ENCODE results near the gene SIRPG. TPM values are rescaled to one million over a fixed set of nuclear protein-coding genes. Genes with fewer than 3 reads are reported as not detected.
A peak's percentile ranks its signal among the peaks of the same experiment; 100 is the strongest.

SIRPG gene
- total and polyA plus RNA-seq, 2 of the 13 experiments (the other 11 are each of a cell fraction or from before 2014, with no cell fraction given), result not detected

DNA sequence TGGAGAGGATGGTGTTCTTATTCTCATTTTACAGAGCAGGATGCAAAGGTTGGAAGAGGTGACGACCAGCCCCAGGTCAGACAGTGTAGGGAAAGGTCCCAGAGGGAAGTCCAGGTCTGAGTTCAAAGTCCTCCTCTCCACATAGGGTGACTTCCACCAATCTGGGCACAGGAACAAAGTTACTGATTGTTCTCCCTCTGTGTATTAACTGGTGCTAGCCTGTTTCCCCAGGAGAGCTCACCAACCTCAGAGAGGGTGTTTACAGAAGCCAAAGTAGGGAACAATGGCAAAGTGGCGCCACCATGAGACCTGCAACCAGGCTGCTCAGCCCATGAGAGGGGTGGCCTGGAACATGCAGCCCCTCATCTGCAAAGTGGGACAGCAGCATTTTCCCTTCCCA is 21.0 kb downstream of the SIRPG start (continued):
- TF ChIP-seq, protein P1, sequence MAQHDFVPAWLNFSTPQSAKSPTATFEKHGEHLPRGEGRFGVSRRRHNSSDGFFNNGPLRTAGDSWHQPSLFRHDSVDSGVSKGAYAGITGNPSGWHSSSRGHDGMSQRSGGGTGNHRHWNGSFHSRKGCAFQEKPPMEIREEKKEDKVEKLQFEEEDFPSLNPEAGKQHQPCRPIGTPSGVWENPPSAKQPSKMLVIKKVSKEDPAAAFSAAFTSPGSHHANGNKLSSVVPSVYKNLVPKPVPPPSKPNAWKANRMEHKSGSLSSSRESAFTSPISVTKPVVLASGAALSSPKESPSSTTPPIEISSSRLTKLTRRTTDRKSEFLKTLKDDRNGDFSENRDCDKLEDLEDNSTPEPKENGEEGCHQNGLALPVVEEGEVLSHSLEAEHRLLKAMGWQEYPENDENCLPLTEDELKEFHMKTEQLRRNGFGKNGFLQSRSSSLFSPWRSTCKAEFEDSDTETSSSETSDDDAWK (CRISPR knock-in tag; IDR thresholded peaks at IDR 0.05), result no peak
- TF ChIP-seq ZFP36 (IDR thresholded peaks at IDR 0.05; ENCODE audit: borderline replicate concordance, low read depth, low read length, partially characterized antibody), result no peak
- no peak for TF ChIP-seq ZNF484 (CRISPR knock-in tag; IDR thresholded peaks at IDR 0.05; ENCODE audit: borderline replicate concordance, low read depth)
- TF ChIP-seq TBX2 (CRISPR knock-in tag; IDR thresholded peaks at IDR 0.05; ENCODE audit: borderline replicate concordance), result peak; percentile 55; the same call in 1 of the 2 replicates
- no peak; the same call in 1 of the 2 replicates for TF ChIP-seq ZFX (CRISPR knock-in tag; IDR thresholded peaks at IDR 0.05; ENCODE audit: low read depth)
- TF ChIP-seq ZNF431 (CRISPR knock-in tag; IDR thresholded peaks at IDR 0.05; ENCODE audit: borderline replicate concordance, low read depth), result peak; percentile 88; the same call in 1 of the 2 replicates
- no peak for TF ChIP-seq PRPF4 (IDR thresholded peaks at IDR 0.05; ENCODE audit: low read depth, low read length, poor library complexity, severe bottlenecking)
- no peak for TF ChIP-seq ZFP37 (CRISPR knock-in tag; IDR thresholded peaks at IDR 0.05; ENCODE audit: borderline replicate concordance)
- no peak for TF ChIP-seq TOPORS (CRISPR knock-in tag; IDR thresholded peaks at IDR 0.05)
- no peak; the same call in 1 of the 2 replicates for TF ChIP-seq DRAP1 (CRISPR knock-in tag; IDR thresholded peaks at IDR 0.05)
- no peak for TF ChIP-seq GTF3A (CRISPR knock-in tag; conservative IDR thresholded peaks at IDR 0.05)
- peak; percentile 59; the same call in 1 of the 2 replicates for TF ChIP-seq SPEN (CRISPR knock-in tag; IDR thresholded peaks at IDR 0.05; ENCODE audit: low read depth)
- no peak for TF ChIP-seq ZNF468 (CRISPR knock-in tag; IDR thresholded peaks at IDR 0.05)
- no peak for TF ChIP-seq CREB3 (CRISPR knock-in tag; IDR thresholded peaks at IDR 0.05)
- TF ChIP-seq ZNF234 (CRISPR knock-in tag; conservative IDR thresholded peaks at IDR 0.05), result no peak
- TF ChIP-seq, protein P2, sequence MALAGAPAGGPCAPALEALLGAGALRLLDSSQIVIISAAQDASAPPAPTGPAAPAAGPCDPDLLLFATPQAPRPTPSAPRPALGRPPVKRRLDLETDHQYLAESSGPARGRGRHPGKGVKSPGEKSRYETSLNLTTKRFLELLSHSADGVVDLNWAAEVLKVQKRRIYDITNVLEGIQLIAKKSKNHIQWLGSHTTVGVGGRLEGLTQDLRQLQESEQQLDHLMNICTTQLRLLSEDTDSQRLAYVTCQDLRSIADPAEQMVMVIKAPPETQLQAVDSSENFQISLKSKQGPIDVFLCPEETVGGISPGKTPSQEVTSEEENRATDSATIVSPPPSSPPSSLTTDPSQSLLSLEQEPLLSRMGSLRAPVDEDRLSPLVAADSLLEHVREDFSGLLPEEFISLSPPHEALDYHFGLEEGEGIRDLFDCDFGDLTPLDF (CRISPR knock-in tag; IDR thresholded peaks at IDR 0.05), result no peak
- no peak for TF ChIP-seq SCMH1 (CRISPR knock-in tag; IDR thresholded peaks at IDR 0.05; ENCODE audit: borderline replicate concordance)
- TF ChIP-seq, protein P3, sequence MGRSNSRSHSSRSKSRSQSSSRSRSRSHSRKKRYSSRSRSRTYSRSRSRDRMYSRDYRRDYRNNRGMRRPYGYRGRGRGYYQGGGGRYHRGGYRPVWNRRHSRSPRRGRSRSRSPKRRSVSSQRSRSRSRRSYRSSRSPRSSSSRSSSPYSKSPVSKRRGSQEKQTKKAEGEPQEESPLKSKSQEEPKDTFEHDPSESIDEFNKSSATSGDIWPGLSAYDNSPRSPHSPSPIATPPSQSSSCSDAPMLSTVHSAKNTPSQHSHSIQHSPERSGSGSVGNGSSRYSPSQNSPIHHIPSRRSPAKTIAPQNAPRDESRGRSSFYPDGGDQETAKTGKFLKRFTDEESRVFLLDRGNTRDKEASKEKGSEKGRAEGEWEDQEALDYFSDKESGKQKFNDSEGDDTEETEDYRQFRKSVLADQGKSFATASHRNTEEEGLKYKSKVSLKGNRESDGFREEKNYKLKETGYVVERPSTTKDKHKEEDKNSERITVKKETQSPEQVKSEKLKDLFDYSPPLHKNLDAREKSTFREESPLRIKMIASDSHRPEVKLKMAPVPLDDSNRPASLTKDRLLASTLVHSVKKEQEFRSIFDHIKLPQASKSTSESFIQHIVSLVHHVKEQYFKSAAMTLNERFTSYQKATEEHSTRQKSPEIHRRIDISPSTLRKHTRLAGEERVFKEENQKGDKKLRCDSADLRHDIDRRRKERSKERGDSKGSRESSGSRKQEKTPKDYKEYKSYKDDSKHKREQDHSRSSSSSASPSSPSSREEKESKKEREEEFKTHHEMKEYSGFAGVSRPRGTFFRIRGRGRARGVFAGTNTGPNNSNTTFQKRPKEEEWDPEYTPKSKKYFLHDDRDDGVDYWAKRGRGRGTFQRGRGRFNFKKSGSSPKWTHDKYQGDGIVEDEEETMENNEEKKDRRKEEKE (IDR thresholded peaks at IDR 0.05), result no peak
- TF ChIP-seq, protein P4, sequence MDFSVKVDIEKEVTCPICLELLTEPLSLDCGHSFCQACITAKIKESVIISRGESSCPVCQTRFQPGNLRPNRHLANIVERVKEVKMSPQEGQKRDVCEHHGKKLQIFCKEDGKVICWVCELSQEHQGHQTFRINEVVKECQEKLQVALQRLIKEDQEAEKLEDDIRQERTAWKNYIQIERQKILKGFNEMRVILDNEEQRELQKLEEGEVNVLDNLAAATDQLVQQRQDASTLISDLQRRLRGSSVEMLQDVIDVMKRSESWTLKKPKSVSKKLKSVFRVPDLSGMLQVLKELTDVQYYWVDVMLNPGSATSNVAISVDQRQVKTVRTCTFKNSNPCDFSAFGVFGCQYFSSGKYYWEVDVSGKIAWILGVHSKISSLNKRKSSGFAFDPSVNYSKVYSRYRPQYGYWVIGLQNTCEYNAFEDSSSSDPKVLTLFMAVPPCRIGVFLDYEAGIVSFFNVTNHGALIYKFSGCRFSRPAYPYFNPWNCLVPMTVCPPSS (IDR thresholded peaks at IDR 0.05), result no peak
- TF ChIP-seq SKI (IDR thresholded peaks at IDR 0.05; ENCODE audit: partially characterized antibody), result peak; percentile 44
- TF ChIP-seq POLR2A (IDR thresholded peaks at IDR 0.05; ENCODE audit: insufficient read depth in 1 of 2, low read depth in 2 of 2, low read length in 2 of 2), result no peak
- TF ChIP-seq HOXA9 (CRISPR knock-in tag; IDR thresholded peaks at IDR 0.05; ENCODE audit: borderline replicate concordance), result no peak
